ENCODE results near the gene EPHA3. TPM values are rescaled to one million over a fixed set of nuclear protein-coding genes. Genes with fewer than 3 reads are reported as not detected.

Gene EPHA3
- total RNA-seq, 1 experiment from 2014 or later = 21.5 TPM

DNA sequence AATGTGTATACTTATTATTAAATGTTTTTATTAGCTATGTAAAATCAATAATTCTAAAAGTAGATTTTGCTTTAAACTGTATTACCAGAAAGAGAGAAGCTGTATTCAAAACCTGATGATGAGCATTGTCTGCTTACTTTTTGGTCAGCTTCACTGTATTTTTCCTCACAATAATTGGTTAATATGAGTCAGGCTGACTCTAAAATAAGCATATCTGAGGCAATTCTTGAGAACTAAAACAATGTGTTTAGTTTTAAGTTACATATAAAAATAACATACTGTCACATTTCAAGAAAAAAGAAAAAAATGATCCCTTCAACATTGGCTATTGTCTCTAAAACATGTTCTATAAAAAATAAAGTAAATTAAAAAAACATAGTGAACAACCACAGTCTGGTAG lies 66.1 kb downstream of the EPHA3 start:
- intact Hi-C loops (cut with micrococcal nuclease; ENCODE audit: unreplicated experiment) = no loop called here
- ChIA-PET POLR2A (ENCODE audit: low non-redundant PET) (no interaction called here), CTCF (no interaction called here)
- DNase-seq (ENCODE audit: low spot score) = no peak
- TF ChIP-seq, protein P1, sequence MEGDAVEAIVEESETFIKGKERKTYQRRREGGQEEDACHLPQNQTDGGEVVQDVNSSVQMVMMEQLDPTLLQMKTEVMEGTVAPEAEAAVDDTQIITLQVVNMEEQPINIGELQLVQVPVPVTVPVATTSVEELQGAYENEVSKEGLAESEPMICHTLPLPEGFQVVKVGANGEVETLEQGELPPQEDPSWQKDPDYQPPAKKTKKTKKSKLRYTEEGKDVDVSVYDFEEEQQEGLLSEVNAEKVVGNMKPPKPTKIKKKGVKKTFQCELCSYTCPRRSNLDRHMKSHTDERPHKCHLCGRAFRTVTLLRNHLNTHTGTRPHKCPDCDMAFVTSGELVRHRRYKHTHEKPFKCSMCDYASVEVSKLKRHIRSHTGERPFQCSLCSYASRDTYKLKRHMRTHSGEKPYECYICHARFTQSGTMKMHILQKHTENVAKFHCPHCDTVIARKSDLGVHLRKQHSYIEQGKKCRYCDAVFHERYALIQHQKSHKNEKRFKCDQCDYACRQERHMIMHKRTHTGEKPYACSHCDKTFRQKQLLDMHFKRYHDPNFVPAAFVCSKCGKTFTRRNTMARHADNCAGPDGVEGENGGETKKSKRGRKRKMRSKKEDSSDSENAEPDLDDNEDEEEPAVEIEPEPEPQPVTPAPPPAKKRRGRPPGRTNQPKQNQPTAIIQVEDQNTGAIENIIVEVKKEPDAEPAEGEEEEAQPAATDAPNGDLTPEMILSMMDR (conservative IDR thresholded peaks at IDR 0.05; ENCODE audit: low read depth, low read length) = no peak
- no peak for TF ChIP-seq EZH2 (IDR thresholded peaks at IDR 0.05; ENCODE audit: borderline replicate concordance, low read depth, low read length, poor library complexity, severe bottlenecking)
- BruUV-seq (replicated peaks) = no TSS peak
- Histone ChIP-seq H3K27me3 (replicated peaks; ENCODE audit: insufficient read depth, low read depth, low read length, poor library complexity) (no peaks in the 10 kb centered on the region), H3K9me3 (ENCODE audit: low read depth, low read length, poor library complexity, severe bottlenecking) (no peaks in the 10 kb centered on the region), H3K4me3 (ENCODE audit: low read depth, low read length, poor library complexity, severe bottlenecking) (no peak overlapping the region), H3K4me1 (ENCODE audit: insufficient read depth, low read length, poor library complexity, severe bottlenecking) (peaks cover 29% of the 10 kb centered on the region), H3K27ac (ENCODE audit: low read depth, low read length, poor library complexity, severe bottlenecking) (no peak overlapping the region), H3K36me3 (ENCODE audit: insufficient read depth, low read length, poor library complexity, severe bottlenecking) (no peaks in the 10 kb centered on the region)

DNA sequence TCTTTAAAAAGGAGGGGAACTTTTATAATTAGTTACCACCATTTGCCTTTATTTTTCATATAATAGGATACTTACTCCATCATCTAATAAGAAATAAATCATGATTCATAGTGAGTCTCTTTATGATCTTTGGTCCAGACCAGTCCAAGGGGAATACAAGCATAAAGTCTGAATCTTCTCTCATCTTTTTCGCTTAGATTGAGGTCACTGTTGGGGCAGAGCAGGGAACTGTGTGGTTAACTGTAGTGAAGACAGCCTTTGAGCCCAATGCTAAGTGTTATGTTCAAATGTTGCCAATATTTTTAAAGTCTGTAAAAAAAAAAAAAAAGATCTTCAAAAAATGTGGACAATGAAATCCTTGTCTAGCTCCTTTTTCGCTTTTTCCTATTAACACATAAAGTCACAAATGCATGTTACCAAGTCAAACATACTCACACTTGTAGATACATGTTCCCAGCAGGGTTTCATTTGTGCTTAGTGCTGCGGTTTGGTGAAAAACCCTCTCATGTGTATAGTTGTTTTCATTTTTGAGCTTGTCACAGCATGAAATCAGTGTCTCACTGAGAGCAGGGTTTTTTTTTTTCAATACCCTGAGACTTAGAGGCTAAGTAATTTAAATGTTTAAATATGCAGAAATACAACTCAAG lies 72.1 kb downstream of the EPHA3 start:
- peaks cover 64% of the 10 kb centered on the region for H3K4me1 ChIP-seq (ENCODE audit: insufficient read depth, low read length, poor library complexity, severe bottlenecking)
- no TSS peak for BruUV-seq (replicated peaks)
- H3K27ac ChIP-seq (ENCODE audit: low read depth, low read length, poor library complexity, severe bottlenecking) = peak overlapping the region; percentile 33

DNA sequence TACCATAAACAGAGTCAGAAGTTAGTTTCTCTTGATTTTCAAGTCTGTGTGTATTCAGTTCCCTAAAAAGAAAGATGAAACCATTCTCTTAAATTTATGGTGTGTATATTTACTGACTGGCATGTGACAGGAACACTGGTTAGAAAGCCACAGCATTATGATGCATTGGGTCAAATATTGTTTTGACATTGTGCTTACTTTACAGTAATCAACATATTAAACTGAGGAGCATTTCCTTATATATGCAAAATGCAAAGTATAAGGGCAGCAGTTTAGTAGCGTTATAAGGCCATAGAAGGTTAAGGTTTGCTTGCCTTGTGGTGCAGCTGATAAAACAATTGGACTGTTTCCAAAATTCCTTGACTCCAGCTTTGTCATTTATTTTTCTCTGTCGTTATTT lies 72.9 kb downstream of the EPHA3 start:
- H3K4me1 ChIP-seq (ENCODE audit: insufficient read depth, low read length, poor library complexity, severe bottlenecking) = peaks cover 66% of the 10 kb centered on the region
- no peak for DNase-seq (ENCODE audit: low spot score)
- POLR2A ChIA-PET (ENCODE audit: low non-redundant PET) = no interaction called here
- no peaks in the 10 kb centered on the region for H3K9me3 ChIP-seq (ENCODE audit: low read depth, low read length, poor library complexity, severe bottlenecking)
- intact Hi-C loops (cut with micrococcal nuclease; ENCODE audit: unreplicated experiment) = no loop called here
- CTCF ChIA-PET = no interaction called here
- no peaks in the 10 kb centered on the region for H3K36me3 ChIP-seq (ENCODE audit: insufficient read depth, low read length, poor library complexity, severe bottlenecking)
- H3K27me3 ChIP-seq (replicated peaks; ENCODE audit: insufficient read depth, low read depth, low read length, poor library complexity) = no peaks in the 10 kb centered on the region
- TF ChIP-seq, protein P1 (conservative IDR thresholded peaks at IDR 0.05; ENCODE audit: low read depth, low read length) = no peak
- no peak for TF ChIP-seq EZH2 (IDR thresholded peaks at IDR 0.05; ENCODE audit: borderline replicate concordance, low read depth, low read length, poor library complexity, severe bottlenecking)
- BruUV-seq (replicated peaks) = no TSS peak
- H3K4me3 ChIP-seq (ENCODE audit: low read depth, low read length, poor library complexity, severe bottlenecking) = peak overlapping the region; percentile 35
- peak overlapping the region; percentile 33 for H3K27ac ChIP-seq (ENCODE audit: low read depth, low read length, poor library complexity, severe bottlenecking)

More for the DNA sequence above, 72.1 kb downstream of the EPHA3 start:
- peak overlapping the region; percentile 35 for H3K4me3 ChIP-seq (ENCODE audit: low read depth, low read length, poor library complexity, severe bottlenecking)
- H3K36me3 ChIP-seq (ENCODE audit: insufficient read depth, low read length, poor library complexity, severe bottlenecking) = no peaks in the 10 kb centered on the region
- POLR2A ChIA-PET (ENCODE audit: low non-redundant PET) = no interaction called here
- intact Hi-C loops (cut with micrococcal nuclease; ENCODE audit: unreplicated experiment) = no loop called here
- no peaks in the 10 kb centered on the region for H3K9me3 ChIP-seq (ENCODE audit: low read depth, low read length, poor library complexity, severe bottlenecking)
- no peaks in the 10 kb centered on the region for H3K27me3 ChIP-seq (replicated peaks; ENCODE audit: insufficient read depth, low read depth, low read length, poor library complexity)
- CTCF ChIA-PET = no interaction called here
- TF ChIP-seq, protein P1 (conservative IDR thresholded peaks at IDR 0.05; ENCODE audit: low read depth, low read length) = no peak
- no peak for TF ChIP-seq EZH2 (IDR thresholded peaks at IDR 0.05; ENCODE audit: borderline replicate concordance, low read depth, low read length, poor library complexity, severe bottlenecking)
- DNase-seq (ENCODE audit: low spot score) = peak; percentile 87

All from A673 (cell line).